Rectal smooth muscle tissue (tissue), 1 donor: ENCODE results near the gene POLR2A.
A peak's percentile ranks its signal among the peaks of the same experiment; 100 is the strongest.

Source experiments
- H3K27ac ChIP-seq: one replicate; pipeline ENCODE4 v1.7.0; 2013; ENCODE audit warnings: low read depth, low read length, inconsistent platforms
- H3K27me3 ChIP-seq: one replicate; pipeline ENCODE4 v1.7.0; 2013; ENCODE audit warnings: low read length; ENCODE audit not compliant: control insufficient read depth, insufficient read depth
- H3K36me3 ChIP-seq: one replicate; pipeline ENCODE4 v1.7.0; 2013; ENCODE audit warnings: low read length; ENCODE audit not compliant: control insufficient read depth, insufficient read depth
- H3K4me1 ChIP-seq: one replicate; pipeline ENCODE4 v1.7.0; 2013; ENCODE audit warnings: low read length; ENCODE audit not compliant: control insufficient read depth, insufficient read depth
- H3K4me3 ChIP-seq: one replicate; pipeline ENCODE4 v1.7.0; 2013; ENCODE audit warnings: low read length
- H3K9ac ChIP-seq: one replicate; pipeline ENCODE4 v1.7.0; 2013; ENCODE audit warnings: low read length

POLR2A gene

GRCh38 chr17:7442142-7442541 is 42.0 kb upstream of the POLR2A start:
- H3K36me3 ChIP-seq, result no peaks in the 10 kb centered on the region
- H3K27ac ChIP-seq, result no peak overlapping the region
- H3K9ac ChIP-seq, result no peak overlapping the region
- H3K4me3 ChIP-seq, result no peak overlapping the region
- peaks cover 41% of the 10 kb centered on the region for H3K27me3 ChIP-seq
- peaks cover 6% of the 10 kb centered on the region for H3K4me1 ChIP-seq

GRCh38 chr17:7443499-7444485 is 40.4 kb upstream of the POLR2A start:
- no peak overlapping the region for H3K27ac ChIP-seq
- H3K27me3 ChIP-seq, result peaks cover 37% of the 10 kb centered on the region
- no peak overlapping the region for H3K4me3 ChIP-seq
- peaks cover 6% of the 10 kb centered on the region for H3K4me1 ChIP-seq
- H3K9ac ChIP-seq, result no peak overlapping the region
- H3K36me3 ChIP-seq, result no peaks in the 10 kb centered on the region

- H3K4me1 ChIP-seq, result peaks cover under 1% of the 10 kb centered on the region
- no peaks in the 10 kb centered on the region for H3K36me3 ChIP-seq
- peak within 1 kb of the TSS; percentile 59 for H3K4me3 ChIP-seq
- peaks cover 30% of the 10 kb centered on the region for H3K27me3 ChIP-seq
- H3K27ac ChIP-seq, result no peak within 1 kb of the TSS
- no peak within 1 kb of the TSS for H3K9ac ChIP-seq
Observed at GRCh38 chr17:7444682-7445618, 39.2 kb upstream of the POLR2A start, which contains the start of gene CHRNB1. Gene CHRNB1 (plus strand): TSS chr17:7445061. CDS start chr17:7445128, 67 bp downstream.

GRCh38 chr17:7445619-7445968 is 38.6 kb upstream of the POLR2A start:
- no peak overlapping the region for H3K9ac ChIP-seq
- no peaks in the 10 kb centered on the region for H3K36me3 ChIP-seq
- peak overlapping the region; percentile 59 for H3K4me3 ChIP-seq
- no peak overlapping the region for H3K27ac ChIP-seq
- peaks cover 25% of the 10 kb centered on the region for H3K27me3 ChIP-seq
- H3K4me1 ChIP-seq, result no peaks in the 10 kb centered on the region

GRCh38 chr17:7448461-7448860 is 35.7 kb upstream of the POLR2A start:
- no peak overlapping the region for H3K9ac ChIP-seq
- H3K4me3 ChIP-seq, result no peak overlapping the region
- no peaks in the 10 kb centered on the region for H3K36me3 ChIP-seq
- H3K4me1 ChIP-seq, result no peaks in the 10 kb centered on the region
- no peak overlapping the region for H3K27ac ChIP-seq
- H3K27me3 ChIP-seq, result peaks cover 14% of the 10 kb centered on the region

- no peak overlapping the region for H3K9ac ChIP-seq
- no peak overlapping the region for H3K27ac ChIP-seq
- no peaks in the 10 kb centered on the region for H3K4me1 ChIP-seq
- no peak overlapping the region for H3K4me3 ChIP-seq
- H3K27me3 ChIP-seq, result no peaks in the 10 kb centered on the region
- H3K36me3 ChIP-seq, result peaks cover 8% of the 10 kb centered on the region
Observed at GRCh38 chr17:7459961-7460545, 24.1 kb upstream of the POLR2A start.

- Histone ChIP-seq H3K27me3 (no peaks in the 10 kb centered on the region), H3K27ac (no peak overlapping the region), H3K4me3 (no peak overlapping the region), H3K36me3 (peaks cover 8% of the 10 kb centered on the region), H3K9ac (no peak overlapping the region), H3K4me1 (no peaks in the 10 kb centered on the region)
Observed at GRCh38 chr17:7460850-7461660, 23.1 kb upstream of the POLR2A start.

GRCh38 chr17:7462474-7463371 is 21.4 kb upstream of the POLR2A start:
- peaks cover 11% of the 10 kb centered on the region for H3K36me3 ChIP-seq
- H3K27me3 ChIP-seq, result no peaks in the 10 kb centered on the region
- H3K9ac ChIP-seq, result no peak overlapping the region
- no peak overlapping the region for H3K4me3 ChIP-seq
- H3K4me1 ChIP-seq, result peaks cover 8% of the 10 kb centered on the region
- no peak overlapping the region for H3K27ac ChIP-seq

- Histone ChIP-seq H3K27me3 (no peaks in the 10 kb centered on the region), H3K4me3 (no peak overlapping the region), H3K4me1 (peaks cover 8% of the 10 kb centered on the region), H3K9ac (no peak overlapping the region), H3K36me3 (peaks cover 11% of the 10 kb centered on the region), H3K27ac (no peak overlapping the region)
Observed at GRCh38 chr17:7463372-7463846, 20.8 kb upstream of the POLR2A start.

- no peak overlapping the region for H3K4me3 ChIP-seq
- H3K27me3 ChIP-seq, result no peaks in the 10 kb centered on the region
- H3K4me1 ChIP-seq, result peaks cover 8% of the 10 kb centered on the region
- H3K9ac ChIP-seq, result no peak overlapping the region
- H3K27ac ChIP-seq, result no peak overlapping the region
- H3K36me3 ChIP-seq, result peaks cover 11% of the 10 kb centered on the region
Observed at GRCh38 chr17:7464081-7464480, 20.1 kb upstream of the POLR2A start.
